SKM-1 (cell line): ENCODE data around the gene AKAP8.
"Not testable (repeated sequence)": the region's sequence is repeated elsewhere in the genome, so short reads cannot be mapped to it uniquely, and the experiment has no call there.

Experiments used
- DNase-seq: peaks from one replicate; lab custom pipeline; 2025; ENCODE audit not compliant: unreplicated experiment; lab: John Stamatoyannopoulos, UW

The AKAP8 gene

DNA sequence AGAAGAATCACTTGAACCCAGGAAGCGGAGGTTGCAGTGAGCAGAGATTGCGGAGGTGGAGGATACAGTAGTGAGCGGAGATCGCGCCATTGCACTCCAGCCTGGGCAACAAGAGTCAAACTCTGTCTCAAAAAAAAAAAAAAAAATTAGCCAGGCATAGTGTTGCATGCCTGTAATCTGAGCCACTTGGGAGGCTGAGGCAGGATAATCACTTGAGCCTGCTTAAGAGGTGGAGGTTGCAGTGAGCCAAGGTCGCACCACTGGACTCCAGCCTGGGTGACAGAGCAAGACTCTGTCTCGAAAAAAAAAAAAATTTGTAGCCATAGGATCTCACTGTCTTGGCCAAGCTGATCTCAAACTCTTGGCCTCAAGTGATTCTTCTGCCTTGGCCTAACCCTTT lies 43.6 kb downstream of the AKAP8 start:
- DNase-seq, result not testable (repeated sequence)

DNA sequence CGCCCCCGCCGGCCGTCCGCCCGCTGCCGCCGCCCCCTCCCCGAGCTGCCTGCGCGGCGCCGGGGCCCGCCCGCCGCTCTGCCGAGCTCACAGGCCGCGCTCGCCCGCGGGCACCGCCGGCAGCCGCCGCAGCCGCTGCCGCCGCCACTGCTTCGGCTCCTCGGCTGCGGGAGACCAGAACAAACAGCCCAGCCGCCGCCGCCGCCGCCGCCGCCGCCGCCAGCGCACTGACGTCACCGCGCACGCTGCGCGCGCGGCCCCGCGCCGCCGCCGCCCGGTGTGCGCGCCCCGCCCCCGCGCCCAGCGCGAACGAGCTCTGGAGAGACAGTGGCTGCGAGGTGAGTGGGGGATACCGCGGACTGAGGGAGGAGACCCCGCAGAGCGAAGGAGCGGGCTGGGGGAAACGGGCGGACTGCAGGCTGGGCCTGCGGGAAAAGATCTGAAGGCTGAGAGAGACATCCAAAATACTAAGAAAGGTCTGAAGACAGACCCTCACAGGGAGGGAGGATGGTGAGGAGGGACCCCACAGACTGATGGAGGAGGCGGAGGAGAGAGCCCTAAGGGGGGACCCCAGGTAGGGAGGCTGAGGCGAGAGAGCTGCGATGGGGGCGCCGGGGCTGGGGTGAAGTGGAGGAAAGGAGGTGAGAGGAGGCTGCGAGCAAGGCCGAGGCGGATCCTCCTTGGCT lies 47.1 kb downstream of the AKAP8 start, which contains the start of gene BRD4:
Gene BRD4, minus strand, starts transcription at position 229 of the 686 bp plus-strand sequence. CDS start 59,440 bp downstream, outside the sequence.
- DNase-seq, result no peak

DNA sequence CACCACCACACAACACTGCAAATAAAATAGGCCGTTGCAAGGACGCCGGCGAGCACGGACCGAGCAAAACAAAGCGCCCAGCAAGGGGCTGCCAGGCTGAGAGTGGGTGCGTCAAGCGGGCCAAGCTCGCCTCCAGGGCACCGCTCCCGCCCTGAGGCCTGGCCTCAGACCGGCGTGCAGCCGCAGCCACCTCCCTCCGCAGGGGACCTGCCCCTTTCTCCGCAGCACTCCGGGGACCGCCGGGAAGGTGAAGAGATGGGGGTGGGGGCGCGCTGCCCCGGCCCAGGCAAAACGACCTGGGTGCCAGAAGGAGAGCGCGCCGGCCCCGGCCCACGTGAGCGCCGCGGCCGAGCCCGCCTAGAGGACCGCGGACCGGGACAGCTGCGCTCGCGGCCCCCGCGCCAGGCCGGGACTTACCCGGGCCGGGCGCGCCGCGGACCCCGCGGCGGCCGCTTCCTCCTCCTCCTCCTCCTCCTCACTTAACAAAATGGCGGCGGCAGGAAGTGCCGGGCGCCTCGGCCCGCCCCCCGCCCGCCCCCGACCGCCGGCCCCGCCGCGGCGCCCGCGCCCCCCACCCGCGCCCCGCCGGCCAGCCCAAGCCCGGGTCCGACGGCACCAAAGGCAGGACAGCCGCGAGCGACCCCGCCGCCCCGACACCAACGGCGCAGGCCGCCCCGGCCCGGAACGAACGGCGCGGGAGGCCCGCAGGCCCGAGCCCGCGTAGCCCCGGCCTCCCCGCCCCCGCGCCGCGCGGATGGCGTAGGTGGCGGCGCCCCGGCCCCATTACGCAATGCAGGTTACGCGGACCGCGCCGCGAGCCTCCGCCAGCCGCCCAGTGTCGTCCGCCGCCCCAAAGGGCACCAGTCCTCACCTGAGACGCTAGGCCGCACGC lies 47.9 kb downstream of the AKAP8 start:
- DNase-seq, result peak; percentile 13

DNA sequence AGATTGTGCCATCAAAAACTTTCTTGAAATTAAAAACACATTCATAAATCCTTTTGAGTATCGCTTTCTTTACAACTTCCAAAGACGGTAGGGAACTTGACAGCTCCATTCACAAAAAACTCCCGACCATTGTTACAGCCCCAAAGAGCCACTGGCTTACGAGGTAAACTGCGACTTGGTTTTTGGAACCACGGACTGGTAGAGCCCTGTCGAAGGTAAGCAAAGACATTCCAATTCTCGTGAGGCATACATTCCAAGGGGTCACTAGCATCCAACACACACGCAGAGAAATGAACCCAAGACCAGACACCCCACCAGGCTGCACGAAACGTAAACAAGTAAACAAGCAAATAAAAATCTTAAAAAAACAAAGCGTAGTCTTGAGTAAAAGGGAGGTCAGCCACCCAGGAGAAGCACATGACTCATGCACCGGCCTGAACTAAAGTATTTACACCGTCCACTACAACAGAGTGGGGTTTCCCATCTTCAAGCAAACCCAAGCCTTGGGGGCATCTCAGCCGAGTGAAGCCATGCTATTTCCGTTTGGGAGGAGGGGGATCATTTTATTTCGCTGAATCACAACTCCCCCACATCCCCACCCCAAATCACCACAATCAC lies 48.7 kb downstream of the AKAP8 start:
- DNase-seq, result no peak

DNA sequence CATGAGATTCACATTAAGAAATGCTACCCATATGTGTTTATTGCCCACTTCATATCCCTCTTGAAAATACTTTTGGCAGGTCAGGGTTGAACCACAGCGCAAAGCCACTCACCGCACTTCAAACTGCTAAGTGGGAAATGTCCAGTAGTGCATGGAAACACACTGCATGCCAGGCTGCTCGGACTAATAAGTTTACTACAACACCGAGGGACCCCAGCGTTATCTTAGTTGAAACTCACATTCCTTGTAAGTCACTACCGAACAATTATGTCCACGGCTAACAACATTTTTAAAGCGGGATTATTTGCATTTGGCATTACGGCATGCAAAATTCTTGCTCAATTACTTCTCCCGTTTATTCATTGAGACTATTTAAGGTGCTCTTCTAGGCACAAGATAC lies 51.3 kb downstream of the AKAP8 start:
- no peak for DNase-seq

DNA sequence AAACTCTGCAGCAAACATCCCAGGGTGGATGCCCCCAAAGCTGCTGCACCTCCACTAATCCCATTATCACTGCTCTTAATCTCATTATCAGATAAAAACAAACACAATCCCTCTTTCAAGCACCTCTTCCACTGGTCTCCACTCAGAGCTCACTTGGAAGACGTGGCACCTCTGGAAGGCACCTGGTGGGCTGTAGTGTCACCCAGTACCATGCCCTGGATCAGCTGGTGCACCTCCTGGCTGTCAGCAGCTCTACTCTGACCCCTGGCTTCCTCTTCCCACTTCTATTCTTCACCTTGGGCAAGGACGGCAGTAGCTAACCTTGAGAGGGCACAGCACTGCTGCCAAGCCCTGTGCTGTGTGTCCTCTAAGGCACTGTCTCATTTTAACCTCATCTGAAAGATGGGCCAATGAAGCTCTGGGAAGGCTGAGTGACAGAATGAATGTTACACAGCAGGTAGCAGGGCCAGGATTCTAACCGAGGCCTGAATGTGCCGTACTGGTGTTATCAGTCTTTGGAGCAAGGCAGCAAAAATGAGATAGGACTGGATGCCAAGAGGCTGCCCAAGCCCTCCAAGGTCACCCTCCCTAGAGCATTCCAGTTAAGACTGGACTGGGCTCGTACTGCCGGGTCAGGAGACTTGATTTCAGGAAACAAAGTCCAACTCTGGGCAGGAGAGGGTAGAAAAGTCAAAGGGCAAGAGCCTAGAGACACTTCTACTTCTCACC lies 54.6 kb downstream of the AKAP8 start:
- DNase-seq, result no peak

DNA sequence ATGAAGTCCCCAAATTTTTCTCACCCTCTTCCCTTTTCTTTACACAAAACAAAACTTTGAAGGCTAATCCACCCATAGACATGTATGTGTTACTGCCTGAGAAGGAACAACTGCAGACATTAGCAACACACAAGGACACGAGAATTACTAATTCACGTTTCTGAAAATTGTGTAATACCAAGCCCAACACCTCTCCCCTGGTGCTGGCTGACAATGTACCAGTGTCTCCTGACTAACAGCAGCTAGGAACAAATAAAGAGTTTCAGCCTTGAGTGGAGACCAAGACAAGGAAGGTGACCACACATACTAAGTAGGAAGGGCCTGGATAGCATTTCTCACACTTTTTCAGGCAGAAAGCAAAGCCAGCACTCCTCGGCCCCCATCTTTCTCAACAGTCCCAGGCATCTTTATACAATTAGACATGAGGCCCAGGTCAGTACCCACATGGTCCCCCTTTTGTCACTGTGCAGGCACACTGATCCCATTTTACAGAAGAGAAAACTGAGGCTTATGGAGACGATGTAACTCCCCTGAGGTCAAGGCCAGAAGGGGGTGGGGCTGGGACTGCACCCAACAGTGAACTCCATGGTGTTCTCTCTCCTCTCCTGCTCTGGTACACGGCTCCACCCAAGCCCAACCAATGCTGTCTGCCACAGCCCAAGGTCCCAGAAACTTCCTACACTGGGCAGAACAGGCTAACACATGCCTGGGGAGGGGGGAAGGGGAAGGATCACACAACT lies 55.9 kb downstream of the AKAP8 start:
- DNase-seq, result peak; percentile 12

DNA sequence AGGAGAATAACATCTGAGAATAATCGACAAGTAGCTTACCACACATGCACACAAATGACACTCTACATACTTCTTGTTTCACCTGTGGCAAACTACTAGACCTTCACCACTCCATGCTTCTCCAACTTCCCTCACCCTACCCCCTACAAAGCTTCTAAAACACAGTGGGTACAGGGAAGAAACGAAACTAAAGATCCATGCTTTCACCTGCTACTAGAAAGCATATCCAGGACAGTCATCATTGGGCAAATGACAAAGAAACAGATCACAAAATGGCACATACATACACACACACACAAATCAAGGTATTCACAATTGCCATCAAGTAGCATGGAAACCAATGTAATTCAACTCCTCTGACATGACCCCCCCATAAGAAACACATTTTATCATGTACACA lies 57.8 kb downstream of the AKAP8 start:
- no peak for DNase-seq

DNA sequence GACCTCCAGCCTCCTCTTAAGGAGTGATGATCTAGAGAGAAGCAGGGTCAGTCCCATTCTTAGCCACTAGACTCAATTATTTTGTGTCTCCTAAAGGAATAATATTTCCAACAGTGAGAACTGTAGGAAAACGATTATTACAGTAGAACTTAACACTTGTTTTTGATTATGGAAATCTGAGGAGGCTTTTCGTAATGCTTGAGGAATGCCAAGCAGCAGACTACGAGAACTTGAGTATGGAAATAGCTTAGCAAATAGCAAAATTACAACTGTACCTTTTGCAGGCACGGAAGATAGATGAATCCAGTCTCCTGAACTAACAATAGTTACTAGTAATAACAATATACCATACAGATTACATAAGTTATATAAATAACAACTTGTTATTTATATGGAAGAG lies 59.5 kb downstream of the AKAP8 start:
- no peak for DNase-seq

DNA sequence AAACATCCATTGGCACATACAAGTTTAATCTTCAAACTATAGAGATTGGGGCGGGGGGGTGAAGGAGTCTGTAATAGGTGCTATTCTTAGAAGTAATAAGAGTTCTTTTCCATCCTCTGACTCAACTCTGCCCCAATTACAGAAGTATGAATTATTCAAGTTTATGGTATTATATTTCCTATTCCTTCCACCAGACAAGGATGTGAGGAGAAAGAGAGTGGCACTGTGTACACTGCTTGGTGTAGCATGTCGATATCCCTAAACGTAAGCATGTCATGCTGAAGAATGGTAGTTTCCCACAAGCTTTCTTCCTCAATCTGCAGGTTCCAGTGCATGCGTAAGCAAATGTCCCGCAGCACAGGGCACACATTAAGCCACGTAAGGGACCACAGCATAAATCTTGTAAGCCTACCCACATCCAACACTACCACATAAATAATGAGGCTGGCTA lies 61.3 kb downstream of the AKAP8 start:
- DNase-seq, result no peak

DNA sequence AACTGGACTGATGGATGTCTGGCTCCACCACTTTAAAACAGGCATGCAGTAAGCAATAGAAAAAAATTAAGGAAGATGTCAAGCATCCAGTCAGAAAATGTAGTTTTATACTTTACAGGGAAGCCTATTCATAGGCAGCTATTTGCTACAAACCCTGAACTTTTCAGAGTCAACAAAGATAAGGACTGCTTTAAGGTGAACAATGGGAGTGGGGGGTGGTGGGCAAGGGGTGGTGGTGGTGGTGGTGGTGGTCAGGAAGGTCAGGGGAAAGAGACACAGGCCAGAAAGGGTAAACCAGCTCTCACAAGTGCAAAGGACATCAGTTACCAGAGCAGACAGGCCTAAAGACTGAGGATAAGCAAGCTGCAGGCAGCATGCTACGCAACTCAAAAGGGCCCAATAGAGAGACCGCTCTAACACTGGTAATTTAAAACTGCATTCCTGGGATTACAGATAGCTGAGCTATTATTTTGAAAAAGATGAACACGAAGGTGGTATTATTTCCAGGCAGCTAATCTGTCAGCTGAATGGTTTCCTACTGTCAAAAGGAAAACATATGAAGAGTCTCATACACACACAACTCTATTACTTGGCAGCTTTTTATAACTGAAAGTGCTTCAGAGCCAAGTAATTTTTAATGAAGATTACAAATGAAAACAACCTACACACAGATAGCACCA lies 62.1 kb downstream of the AKAP8 start:
- no peak for DNase-seq

DNA sequence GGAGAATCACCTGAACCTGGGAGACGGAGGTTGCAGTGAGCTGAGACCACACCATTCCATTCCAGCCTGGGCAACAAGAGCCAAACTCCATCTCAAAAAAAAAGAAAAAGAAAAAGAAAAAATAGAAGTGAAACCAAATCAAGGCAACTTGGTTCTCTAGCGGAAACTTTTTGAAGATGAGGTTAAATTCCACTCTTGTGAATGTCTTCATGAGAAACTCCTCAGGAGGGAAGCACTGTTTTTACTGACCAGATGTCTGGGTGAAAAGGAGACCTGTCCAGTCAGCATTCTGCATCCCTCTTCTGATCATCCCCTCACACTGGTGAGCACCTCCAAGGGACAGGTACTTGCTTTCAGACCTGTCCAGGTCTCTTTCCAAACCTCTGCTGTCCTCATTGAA lies 63.1 kb downstream of the AKAP8 start:
- DNase-seq, result no peak

DNA sequence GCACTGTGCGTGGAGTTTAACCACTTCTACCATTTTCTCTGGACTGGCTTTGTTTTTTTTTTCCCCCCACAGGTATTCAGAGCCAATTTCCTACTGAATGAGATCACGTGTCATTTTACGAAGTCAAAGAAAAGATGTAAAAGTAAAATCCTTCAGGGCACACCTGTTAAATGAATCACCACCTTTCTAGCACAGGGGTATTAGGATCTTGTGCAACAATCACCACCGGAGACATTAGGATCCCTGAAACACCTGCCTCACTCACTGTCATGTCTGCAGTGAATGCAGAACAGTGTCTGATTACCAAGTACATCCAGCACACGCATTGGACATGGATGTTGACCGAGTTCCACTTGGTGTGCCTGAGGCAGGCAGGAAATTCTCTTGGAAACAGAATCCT lies 64.5 kb downstream of the AKAP8 start:
- DNase-seq, result no peak

DNA sequence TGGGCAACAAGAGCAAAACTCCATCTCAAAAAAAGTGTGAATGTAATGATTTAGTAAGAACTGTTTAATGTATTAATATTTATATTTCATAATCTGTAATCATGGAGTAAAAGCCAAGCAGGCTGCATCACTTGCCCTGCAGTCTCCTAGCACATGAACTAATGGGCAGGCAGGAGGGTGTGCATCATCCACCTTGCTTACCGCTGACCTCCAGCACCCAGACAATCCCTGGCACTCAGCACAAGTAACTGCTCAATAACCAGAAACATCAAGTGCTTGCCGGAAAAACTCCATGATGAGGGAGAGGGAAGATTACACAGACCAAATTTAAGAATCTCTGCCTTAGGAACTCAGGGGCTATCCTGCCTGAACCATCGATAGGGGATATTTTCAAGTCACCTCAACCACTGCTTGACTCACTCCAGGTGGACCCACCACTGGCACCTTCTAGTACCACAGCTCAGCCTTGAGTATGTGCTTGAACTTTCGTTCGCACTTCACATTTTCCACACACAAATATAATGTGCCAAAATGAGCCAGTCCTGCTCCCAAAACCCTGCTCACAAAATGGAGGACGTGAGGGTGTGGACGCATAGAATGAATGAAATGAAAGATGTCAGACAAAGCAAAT lies 65.8 kb downstream of the AKAP8 start:
- no peak for DNase-seq

DNA sequence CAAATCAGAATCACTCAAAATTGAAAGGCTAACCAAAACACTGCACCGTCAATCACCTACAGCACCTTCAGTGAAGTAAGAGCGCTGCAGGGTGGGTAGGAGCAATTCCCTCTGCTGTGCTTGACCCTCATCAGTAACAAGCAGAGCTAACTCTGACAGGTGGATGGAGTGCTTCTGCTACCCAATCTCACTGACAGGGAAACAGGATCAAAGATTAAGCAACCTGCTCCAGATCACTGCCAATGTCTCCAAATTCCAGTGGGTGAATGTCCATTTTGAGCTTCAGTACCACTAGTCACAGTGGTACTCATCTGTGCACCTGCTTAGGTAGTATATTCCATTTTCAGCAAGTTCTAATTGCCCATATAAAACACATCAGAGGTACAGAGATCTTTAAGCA lies 72.4 kb downstream of the AKAP8 start:
- DNase-seq, result no peak

DNA sequence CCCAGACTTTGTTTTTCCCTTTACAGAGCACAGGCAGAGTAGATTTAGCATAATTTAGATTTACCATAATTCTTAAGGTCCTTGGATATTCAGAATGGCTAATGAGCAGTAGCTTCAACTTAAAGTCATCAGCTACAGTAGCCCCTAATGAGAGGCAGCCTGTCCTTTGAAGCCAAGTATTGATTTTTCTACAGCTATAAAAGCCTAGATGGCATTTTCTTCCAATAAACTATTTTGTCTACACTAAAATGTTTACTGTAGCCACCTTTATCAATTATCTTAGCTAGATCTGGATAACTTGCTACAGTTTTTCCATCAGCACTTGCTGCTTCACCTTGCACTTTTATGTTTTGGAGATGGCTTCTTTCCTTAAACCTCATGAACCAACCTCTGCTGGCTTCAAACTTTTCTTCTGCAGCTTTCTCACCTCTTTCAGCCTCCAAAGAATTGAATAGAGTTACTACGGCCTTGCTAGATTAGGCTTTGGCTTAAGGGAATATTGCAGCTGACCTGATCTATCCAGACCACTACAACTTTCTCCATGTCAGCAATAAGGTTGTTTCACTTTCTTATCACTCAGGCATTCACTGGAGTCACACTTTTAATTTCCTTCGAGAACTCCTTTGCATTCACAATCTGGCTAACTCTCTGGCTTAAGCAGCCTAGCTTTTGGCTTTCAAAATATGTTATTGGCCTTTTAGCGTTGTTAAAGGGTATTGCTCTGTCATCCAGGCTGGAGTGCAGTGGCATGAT lies 73.8 kb downstream of the AKAP8 start:
- no peak for DNase-seq

DNA sequence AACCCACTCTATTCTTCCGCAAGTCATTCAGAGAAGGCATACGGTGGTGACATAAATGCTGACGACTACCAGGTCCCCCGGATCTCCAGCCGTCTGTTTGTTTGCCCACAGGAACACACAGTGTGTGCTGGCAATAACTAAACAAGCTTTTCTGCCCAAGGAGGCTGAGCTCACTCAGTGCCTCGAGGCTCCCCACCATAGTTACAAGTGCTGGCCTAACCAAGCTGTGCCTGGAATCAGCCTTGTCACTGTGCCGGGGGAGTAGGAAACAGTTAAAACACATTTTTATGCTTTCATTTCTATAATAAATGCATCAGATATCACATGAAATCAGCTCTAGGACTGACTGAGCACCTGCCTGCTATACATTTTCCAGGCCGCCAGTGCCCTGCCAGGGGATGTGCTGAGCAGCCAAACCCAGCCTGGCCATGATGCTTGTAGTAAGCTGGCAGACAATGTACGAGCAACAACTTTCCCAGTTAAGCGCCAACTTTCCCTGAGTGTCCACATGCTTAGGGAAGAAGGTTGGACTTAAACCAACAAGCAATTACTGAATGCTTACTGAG lies 75.4 kb downstream of the AKAP8 start:
- DNase-seq, result no peak
